Activated T-helper 17 cell treated with anti-CD3 and anti-CD28 coated beads, Interleukin-2, amount 50 U/mL, for 72 hours (primary cell): ENCODE data around the gene FOXP2. TPM values are rescaled to one million over a fixed set of nuclear protein-coding genes. Genes with fewer than 3 reads are reported as not detected.
"Not testable (repeated sequence)": the region's sequence is repeated elsewhere in the genome, so short reads cannot be mapped to it uniquely, and the experiment has no call there.

Source experiments
- ATAC-seq: fragments of 150-1000 bp; cut with Tn5 transposase; replicated peaks from 2 replicates; pipeline ENCODE4 v1.10.0; 2021; ENCODE audit warnings: mild to moderate bottlenecking, moderate library complexity
- H3K27ac Mint-ChIP-seq: one replicate; pipeline ENCODE4 v1.8.0; 2022; ENCODE audit warnings: mixed read lengths
- H3K27me3 Mint-ChIP-seq: one replicate; pipeline ENCODE4 v1.8.0; 2022; ENCODE audit warnings: mixed read lengths
- H3K36me3 Mint-ChIP-seq: one replicate; pipeline ENCODE4 v1.8.0; 2022; ENCODE audit warnings: low read depth, mild to moderate bottlenecking, mixed read lengths
- H3K4me1 Mint-ChIP-seq: one replicate; pipeline ENCODE4 v1.8.0; 2022; ENCODE audit warnings: mixed read lengths
- H3K4me3 Mint-ChIP-seq: one replicate; pipeline ENCODE4 v1.8.0; 2022; ENCODE audit warnings: mild to moderate bottlenecking, mixed read lengths
- H3K9me3 Mint-ChIP-seq: one replicate; pipeline ENCODE4 v1.8.0; 2022; ENCODE audit warnings: mixed read lengths
- total RNA-seq, 2 donors: library from RNA; stranded (reverse); gene quantifications; one replicate each; pipeline ENCODE4 v1.2.3, GENCODE V29; 2022

FOXP2 gene
- total RNA-seq: not detected

DNA sequence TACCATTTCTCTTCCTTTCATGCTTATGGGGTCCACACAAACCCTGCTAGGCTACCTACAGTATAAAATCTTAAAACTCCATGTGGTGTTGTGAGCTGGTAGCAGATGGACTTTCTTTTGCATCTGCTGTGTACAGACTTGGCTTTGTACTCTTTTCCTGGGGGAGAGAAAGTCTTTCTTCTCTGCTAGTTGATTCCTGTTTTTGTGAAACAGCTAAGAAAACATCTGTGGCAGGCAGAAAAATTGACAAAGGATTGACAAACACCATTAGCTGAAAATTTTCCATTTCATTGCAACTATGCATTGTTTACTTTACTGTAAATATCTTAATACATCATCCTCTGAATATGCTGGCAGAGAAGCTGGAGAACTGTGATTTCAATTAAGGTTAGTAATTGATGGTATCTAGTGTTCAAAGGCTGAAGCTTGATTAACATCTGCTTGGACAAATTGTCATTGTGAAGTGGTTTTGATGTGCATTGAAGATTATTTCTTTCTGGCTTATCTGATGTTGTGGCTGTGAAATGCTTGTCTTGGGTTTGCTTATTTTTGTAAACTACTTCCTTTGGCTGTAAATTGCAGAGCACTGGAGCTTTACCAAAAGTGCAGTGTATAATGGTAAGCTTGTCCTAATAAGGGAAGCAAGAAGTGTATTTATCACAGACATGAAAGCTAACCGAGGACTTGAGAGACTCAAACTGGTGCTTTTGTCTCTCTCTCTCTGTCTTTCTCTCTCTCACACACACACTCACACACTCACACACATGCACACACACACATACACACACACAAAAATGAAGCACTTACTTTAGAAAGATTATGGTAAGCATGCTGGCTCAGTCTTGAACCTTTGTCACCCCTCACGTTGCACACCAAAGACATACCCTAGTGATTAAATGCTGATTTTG lies at the start of gene FOXP2:
Gene FOXP2 (plus strand): TSS at position 660 of the 908 bp plus-strand sequence. CDS start 11,697 bp downstream, outside the sequence.
- peaks cover 21% of the 10 kb centered on the region for H3K27me3 Mint-ChIP-seq

GRCh38 chr7:114365791-114366190 lies 48.8 kb upstream of the FOXP2 start:
- H3K27ac Mint-ChIP-seq: no peak overlapping the region
- no peaks in the 10 kb centered on the region for H3K27me3 Mint-ChIP-seq
- H3K9me3 Mint-ChIP-seq: no peaks in the 10 kb centered on the region
- H3K4me3 Mint-ChIP-seq: no peak overlapping the region
- ATAC-seq: no peak
- no peaks in the 10 kb centered on the region for H3K36me3 Mint-ChIP-seq
- H3K4me1 Mint-ChIP-seq: no peaks in the 10 kb centered on the region

More for the DNA sequence above, at the start of gene FOXP2:
- ATAC-seq: no peak
- no peak within 1 kb of the TSS for H3K4me3 Mint-ChIP-seq
- H3K4me1 Mint-ChIP-seq: no peaks in the 10 kb centered on the region
- no peaks in the 10 kb centered on the region for H3K36me3 Mint-ChIP-seq
- H3K27ac Mint-ChIP-seq: no peak within 1 kb of the TSS
- H3K9me3 Mint-ChIP-seq: no peaks in the 10 kb centered on the region

GRCh38 chr7:114368492-114368891 lies 46.1 kb upstream of the FOXP2 start:
- Mint-ChIP-seq H3K27me3 (no peaks in the 10 kb centered on the region), H3K9me3 (no peaks in the 10 kb centered on the region), H3K27ac (no peak overlapping the region), H3K36me3 (no peaks in the 10 kb centered on the region), H3K4me3 (no peak overlapping the region), H3K4me1 (no peaks in the 10 kb centered on the region)
- ATAC-seq: no peak

GRCh38 chr7:114369294-114369693 lies 45.3 kb upstream of the FOXP2 start:
- no peak for ATAC-seq
- Mint-ChIP-seq H3K36me3 (no peaks in the 10 kb centered on the region), H3K27me3 (no peaks in the 10 kb centered on the region), H3K4me3 (no peak overlapping the region), H3K4me1 (no peaks in the 10 kb centered on the region), H3K9me3 (no peaks in the 10 kb centered on the region), H3K27ac (no peak overlapping the region)

DNA sequence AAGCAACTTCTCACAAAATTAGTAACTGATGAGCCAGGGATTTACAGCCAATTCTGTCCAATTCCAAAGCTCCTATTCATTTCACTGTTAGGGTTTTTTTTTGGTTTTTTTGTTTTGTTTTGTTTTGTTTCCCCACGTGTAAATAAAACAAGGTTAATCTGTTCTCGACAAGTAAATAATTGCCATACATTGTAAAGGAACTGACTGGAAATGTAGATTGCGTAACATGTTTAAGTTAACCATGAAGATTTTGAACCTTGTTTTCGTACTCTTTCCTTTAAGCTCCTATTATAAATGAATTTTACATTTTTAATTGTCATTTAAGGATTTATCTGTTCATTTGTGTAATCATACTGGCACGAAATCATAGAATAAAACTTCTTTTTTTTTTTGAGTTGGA lies 42.0 kb upstream of the FOXP2 start:
- no peak for ATAC-seq
- Mint-ChIP-seq H3K4me3 (no peak overlapping the region), H3K27me3 (peaks cover 7% of the 10 kb centered on the region)

DNA sequence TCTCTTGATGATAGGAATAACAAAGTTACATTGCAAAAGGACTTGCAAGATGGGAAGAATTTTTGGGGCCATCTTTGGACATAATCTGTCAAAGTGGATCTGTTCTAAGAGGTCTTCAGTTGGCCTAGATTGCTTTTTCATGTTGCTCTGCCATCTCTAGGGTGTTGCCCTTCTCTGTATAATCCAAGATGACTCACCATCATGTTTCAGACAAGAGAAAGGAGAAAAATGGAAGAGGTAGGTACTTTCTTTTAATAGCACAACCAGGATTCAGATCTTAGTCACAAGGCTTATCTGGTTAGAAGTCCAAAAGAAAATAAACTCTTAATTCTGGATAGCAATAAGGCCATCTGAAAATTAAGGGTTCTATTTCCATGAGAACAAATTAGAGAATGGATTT lies 38.7 kb upstream of the FOXP2 start:
- H3K9me3 Mint-ChIP-seq: no peaks in the 10 kb centered on the region
- H3K4me3 Mint-ChIP-seq: no peak overlapping the region
- H3K4me1 Mint-ChIP-seq: no peaks in the 10 kb centered on the region
- peaks cover 7% of the 10 kb centered on the region for H3K27me3 Mint-ChIP-seq
- no peak for ATAC-seq
- H3K36me3 Mint-ChIP-seq: no peaks in the 10 kb centered on the region
- H3K27ac Mint-ChIP-seq: no peak overlapping the region

More for the DNA sequence above, 42.0 kb upstream of the FOXP2 start:
- no peaks in the 10 kb centered on the region for H3K4me1 Mint-ChIP-seq
- H3K9me3 Mint-ChIP-seq: no peaks in the 10 kb centered on the region
- H3K27ac Mint-ChIP-seq: no peak overlapping the region
- H3K36me3 Mint-ChIP-seq: no peaks in the 10 kb centered on the region

GRCh38 chr7:114383946-114384345 lies 30.7 kb upstream of the FOXP2 start:
- H3K27me3 Mint-ChIP-seq: peaks cover 12% of the 10 kb centered on the region
- not testable (repeated sequence) for H3K9me3 Mint-ChIP-seq, H3K4me1 Mint-ChIP-seq, H3K36me3 Mint-ChIP-seq, H3K4me3 Mint-ChIP-seq, H3K27ac Mint-ChIP-seq, ATAC-seq

DNA sequence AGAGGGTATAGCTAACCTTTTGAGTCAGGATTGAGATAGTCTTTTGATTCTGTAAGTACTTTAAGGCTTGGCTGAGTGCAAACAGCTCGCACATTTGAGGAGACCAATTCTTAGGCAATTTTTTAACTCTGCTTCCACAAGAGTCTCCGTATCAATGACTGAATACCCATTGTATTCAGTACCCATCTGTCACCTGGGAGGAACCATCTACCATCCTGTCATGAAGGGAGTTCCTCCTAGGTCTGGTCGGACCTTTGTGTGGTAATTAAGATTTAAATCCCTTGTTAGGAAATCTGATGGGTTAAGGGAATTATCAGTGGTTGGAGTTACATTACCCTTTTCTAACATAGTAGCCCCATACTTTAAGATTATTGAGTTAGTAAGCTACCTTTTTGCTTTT lies 30.3 kb upstream of the FOXP2 start:
- H3K27me3 Mint-ChIP-seq: peaks cover 12% of the 10 kb centered on the region
- not testable (repeated sequence) for H3K4me1 Mint-ChIP-seq, ATAC-seq, H3K9me3 Mint-ChIP-seq, H3K4me3 Mint-ChIP-seq, H3K36me3 Mint-ChIP-seq, H3K27ac Mint-ChIP-seq

DNA sequence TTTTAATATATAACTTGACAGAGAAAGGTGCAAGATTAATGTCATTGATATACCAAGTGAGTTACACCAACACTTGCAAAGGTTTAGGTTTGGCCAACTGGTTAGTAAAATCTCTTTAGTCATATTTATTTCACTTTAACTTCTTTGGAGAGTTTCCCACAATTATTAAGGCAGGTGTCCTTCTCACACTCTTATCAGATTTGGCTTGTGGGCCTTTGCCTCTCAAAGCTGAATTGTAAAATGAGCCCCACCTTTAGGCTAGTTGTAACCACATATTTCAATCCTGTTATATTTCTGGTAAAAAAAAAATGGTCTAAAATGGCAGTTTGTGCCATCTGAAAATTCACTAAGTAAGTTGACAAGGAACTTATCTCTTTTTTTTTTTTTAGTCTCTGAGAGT lies 26.6 kb upstream of the FOXP2 start:
- Mint-ChIP-seq H3K4me3 (no peak overlapping the region), H3K27me3 (peaks cover 7% of the 10 kb centered on the region), H3K4me1 (no peaks in the 10 kb centered on the region), H3K27ac (no peak overlapping the region), H3K9me3 (no peaks in the 10 kb centered on the region), H3K36me3 (no peaks in the 10 kb centered on the region)
- ATAC-seq: no peak

DNA sequence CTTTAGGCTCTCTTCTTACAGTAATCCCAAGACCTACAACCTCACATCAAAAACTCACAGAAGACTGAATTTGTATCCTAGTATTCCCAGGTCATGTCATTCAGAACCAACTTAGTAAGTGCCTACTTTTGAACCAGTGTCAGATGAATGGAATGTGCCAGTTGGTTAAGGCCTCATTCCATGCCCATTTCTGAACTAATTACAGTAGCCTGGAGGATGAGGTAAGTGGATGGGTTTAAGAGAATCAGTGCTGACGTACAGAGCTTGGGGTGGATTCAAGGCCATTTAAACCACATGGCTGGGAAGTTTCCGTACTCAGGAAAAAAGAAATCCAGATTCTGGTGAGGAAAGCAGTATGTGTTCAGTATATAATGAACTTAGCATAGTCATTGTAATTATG lies 21.9 kb upstream of the FOXP2 start:
- no peaks in the 10 kb centered on the region for H3K9me3 Mint-ChIP-seq
- no peak overlapping the region for H3K4me3 Mint-ChIP-seq
- no peaks in the 10 kb centered on the region for H3K36me3 Mint-ChIP-seq
- peaks cover 3% of the 10 kb centered on the region for H3K27me3 Mint-ChIP-seq
- H3K27ac Mint-ChIP-seq: no peak overlapping the region
- ATAC-seq: no peak
- H3K4me1 Mint-ChIP-seq: no peaks in the 10 kb centered on the region

DNA sequence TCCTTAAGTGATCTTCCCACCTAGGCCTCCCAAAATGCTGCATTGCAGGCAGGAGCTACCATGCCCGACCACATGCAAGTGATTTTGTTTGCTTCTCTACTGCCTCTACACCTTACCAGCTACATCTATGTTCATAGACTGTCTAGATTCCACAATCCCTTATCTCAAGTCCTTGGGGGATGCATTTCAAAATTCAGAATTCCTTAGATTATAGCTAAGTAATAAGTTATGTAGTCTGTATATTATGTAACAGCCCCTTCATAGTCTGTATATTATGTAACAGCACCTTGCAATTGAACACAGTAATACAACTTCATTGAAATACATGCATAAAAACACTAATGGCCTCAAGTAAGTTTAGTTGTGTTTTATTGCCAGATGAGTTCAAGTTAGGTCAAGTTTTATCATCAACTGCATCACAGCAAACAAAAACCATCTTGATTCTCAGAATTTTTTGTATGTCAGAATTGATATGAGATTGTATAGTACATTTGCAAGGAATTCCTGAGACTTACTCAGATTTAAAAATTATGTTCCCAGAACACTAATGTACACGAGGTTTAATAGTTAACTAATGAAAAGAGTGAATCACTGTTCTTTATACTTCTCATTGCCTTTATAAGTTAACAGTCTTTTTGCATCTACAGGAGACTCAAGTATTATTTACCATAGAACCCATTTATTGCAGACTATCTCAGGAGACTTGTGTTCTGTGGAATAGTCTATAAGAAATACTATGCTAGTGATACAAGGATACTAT lies 11.6 kb upstream of the FOXP2 start:
- no peaks in the 10 kb centered on the region for H3K4me1 Mint-ChIP-seq
- no peak overlapping the region for H3K4me3 Mint-ChIP-seq
- H3K36me3 Mint-ChIP-seq: no peaks in the 10 kb centered on the region
- no peak overlapping the region for H3K27ac Mint-ChIP-seq
- no peaks in the 10 kb centered on the region for H3K9me3 Mint-ChIP-seq
- H3K27me3 Mint-ChIP-seq: peaks cover 3% of the 10 kb centered on the region
- no peak for ATAC-seq

DNA sequence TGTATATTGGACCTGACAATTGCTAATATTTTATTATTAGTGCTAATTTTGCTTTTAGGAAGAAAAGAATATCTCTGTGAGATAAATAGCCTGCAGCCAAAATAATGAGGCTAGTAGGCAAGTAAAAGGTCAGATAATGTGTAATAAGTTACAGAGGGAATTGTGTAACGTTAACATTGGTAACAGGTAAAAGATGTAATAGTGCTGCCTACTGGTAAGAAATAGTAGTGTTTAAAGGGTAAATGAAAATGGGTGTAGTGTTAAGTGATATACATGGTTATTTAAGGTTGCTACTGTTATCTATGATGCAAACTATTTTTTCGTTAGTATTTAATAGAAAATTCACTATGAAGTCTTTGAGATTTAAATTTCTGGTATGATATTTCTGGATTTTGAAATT lies 9.2 kb upstream of the FOXP2 start:
- H3K27me3 Mint-ChIP-seq: peaks cover 11% of the 10 kb centered on the region
- no peaks in the 10 kb centered on the region for H3K36me3 Mint-ChIP-seq
- ATAC-seq: no peak
- H3K4me1 Mint-ChIP-seq: no peaks in the 10 kb centered on the region
- no peak overlapping the region for H3K4me3 Mint-ChIP-seq
- no peaks in the 10 kb centered on the region for H3K9me3 Mint-ChIP-seq
- no peak overlapping the region for H3K27ac Mint-ChIP-seq

GRCh38 chr7:114409750-114410149 lies 4.9 kb upstream of the FOXP2 start:
- Mint-ChIP-seq H3K27me3 (peaks cover 21% of the 10 kb centered on the region), H3K4me3 (no peak overlapping the region), H3K36me3 (no peaks in the 10 kb centered on the region), H3K27ac (no peak overlapping the region), H3K4me1 (no peaks in the 10 kb centered on the region), H3K9me3 (no peaks in the 10 kb centered on the region)
- no peak for ATAC-seq

GRCh38 chr7:114412548-114412947 lies 2.1 kb upstream of the FOXP2 start:
- H3K27ac Mint-ChIP-seq: no peak overlapping the region
- H3K4me3 Mint-ChIP-seq: no peak overlapping the region
- no peak for ATAC-seq
- no peaks in the 10 kb centered on the region for H3K9me3 Mint-ChIP-seq
- no peaks in the 10 kb centered on the region for H3K4me1 Mint-ChIP-seq
- no peaks in the 10 kb centered on the region for H3K36me3 Mint-ChIP-seq
- peaks cover 22% of the 10 kb centered on the region for H3K27me3 Mint-ChIP-seq

DNA sequence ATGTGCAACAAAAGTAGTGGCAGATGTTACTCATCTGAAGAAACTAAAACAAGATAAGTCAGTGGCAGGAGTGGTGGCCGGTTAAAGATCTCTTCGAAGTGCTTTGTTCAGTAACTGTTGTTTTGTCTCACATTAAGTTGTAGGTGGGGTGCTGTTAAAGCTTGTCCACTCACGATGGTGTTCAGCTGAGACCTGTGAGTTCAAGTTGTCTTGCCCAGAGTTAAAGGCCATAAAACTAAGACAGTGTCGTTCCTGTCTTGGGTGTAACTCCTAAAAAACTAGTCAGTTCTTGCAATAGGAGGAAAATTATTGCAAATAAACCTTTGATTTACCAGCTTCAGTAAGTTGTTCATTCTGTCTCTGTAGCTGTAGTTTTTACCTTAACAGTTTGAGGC lies 857 bp upstream of the FOXP2 start:
- Mint-ChIP-seq H3K27me3 (peaks cover 22% of the 10 kb centered on the region), H3K27ac (no peak overlapping the region), H3K4me3 (no peak overlapping the region), H3K4me1 (no peaks in the 10 kb centered on the region), H3K9me3 (no peaks in the 10 kb centered on the region), H3K36me3 (no peaks in the 10 kb centered on the region)
- no peak for ATAC-seq
